ENCODE results near the gene ZBTB7B.

DNA sequence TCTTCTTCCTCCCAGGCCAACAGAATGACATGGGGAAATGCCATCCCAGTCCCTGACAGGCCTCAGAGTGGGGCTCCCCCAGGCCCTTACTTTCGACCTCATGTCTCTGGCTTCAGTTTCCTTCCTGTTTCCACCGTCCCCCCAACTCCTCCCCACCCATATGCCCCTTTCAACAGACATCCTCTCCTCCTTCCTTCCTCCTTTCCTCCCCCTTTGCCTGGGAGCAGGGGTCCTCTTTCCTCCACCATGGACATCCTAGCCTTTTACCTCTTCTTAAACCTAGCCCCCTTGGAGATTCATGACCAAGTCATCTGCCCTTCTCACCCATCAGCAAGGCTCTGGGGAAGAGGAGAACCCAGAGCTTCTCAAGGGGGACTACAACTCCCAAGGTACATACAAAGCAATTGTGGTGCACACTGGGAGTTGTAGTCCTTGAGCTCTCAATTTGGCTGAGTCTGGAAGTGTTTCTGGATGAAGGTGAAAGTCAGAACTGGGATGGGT is 4.0 kb downstream of the ZBTB7B start:
- TF ChIP-seq, protein P1, sequence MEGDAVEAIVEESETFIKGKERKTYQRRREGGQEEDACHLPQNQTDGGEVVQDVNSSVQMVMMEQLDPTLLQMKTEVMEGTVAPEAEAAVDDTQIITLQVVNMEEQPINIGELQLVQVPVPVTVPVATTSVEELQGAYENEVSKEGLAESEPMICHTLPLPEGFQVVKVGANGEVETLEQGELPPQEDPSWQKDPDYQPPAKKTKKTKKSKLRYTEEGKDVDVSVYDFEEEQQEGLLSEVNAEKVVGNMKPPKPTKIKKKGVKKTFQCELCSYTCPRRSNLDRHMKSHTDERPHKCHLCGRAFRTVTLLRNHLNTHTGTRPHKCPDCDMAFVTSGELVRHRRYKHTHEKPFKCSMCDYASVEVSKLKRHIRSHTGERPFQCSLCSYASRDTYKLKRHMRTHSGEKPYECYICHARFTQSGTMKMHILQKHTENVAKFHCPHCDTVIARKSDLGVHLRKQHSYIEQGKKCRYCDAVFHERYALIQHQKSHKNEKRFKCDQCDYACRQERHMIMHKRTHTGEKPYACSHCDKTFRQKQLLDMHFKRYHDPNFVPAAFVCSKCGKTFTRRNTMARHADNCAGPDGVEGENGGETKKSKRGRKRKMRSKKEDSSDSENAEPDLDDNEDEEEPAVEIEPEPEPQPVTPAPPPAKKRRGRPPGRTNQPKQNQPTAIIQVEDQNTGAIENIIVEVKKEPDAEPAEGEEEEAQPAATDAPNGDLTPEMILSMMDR (IDR thresholded peaks at IDR 0.05), result no peak
- no peak for TF ChIP-seq POLR2A (IDR thresholded peaks at IDR 0.05)

Measured in body of pancreas (tissue), 4 donors.